GM21526 (cell line): ENCODE data around the gene TMEM115.
A peak's percentile ranks its signal among the peaks of the same experiment; 100 is the strongest.

Source experiments
- ATAC-seq: cut with Tn5 transposase; IDR thresholded peaks from one replicate; pipeline ENCODE4 v1.9.1; 2021; ENCODE audit warnings: moderate library complexity; ENCODE audit not compliant: unreplicated experiment, low FRiP score

TMEM115 gene

GRCh38 chr3:50358911-50359759, at the start of gene TMEM115:
Gene TMEM115 (minus strand): TSS chr3:50359521. CDS start chr3:50359063, 458 bp downstream.
- ATAC-seq, result peak; percentile 92

GRCh38 chr3:50408443-50408944, 49.2 kb upstream of the TMEM115 start:
- no peak for ATAC-seq

GRCh38 chr3:50406487-50406886, 47.2 kb upstream of the TMEM115 start:
- no peak for ATAC-seq

GRCh38 chr3:50405249-50405648, 45.9 kb upstream of the TMEM115 start:
- ATAC-seq, result no peak

- ATAC-seq, result no peak
Measured at GRCh38 chr3:50401978-50402595, 42.8 kb upstream of the TMEM115 start.

GRCh38 chr3:50396502-50396901, 37.2 kb upstream of the TMEM115 start:
- ATAC-seq, result no peak

GRCh38 chr3:50395070-50395860, 35.9 kb upstream of the TMEM115 start:
- ATAC-seq, result no peak

GRCh38 chr3:50393061-50393460, 33.7 kb upstream of the TMEM115 start:
- no peak for ATAC-seq

GRCh38 chr3:50392101-50392715, 32.9 kb upstream of the TMEM115 start:
- no peak for ATAC-seq

- no peak for ATAC-seq
Measured at GRCh38 chr3:50390508-50391224, 31.3 kb upstream of the TMEM115 start.

- ATAC-seq, result no peak
Measured at GRCh38 chr3:50389414-50389767, 30.1 kb upstream of the TMEM115 start.

GRCh38 chr3:50388720-50389413, 29.5 kb upstream of the TMEM115 start:
- ATAC-seq, result no peak

GRCh38 chr3:50388016-50388719, 28.8 kb upstream of the TMEM115 start:
- no peak for ATAC-seq

GRCh38 chr3:50385754-50386153, 26.4 kb upstream of the TMEM115 start:
- ATAC-seq, result no peak

- no peak for ATAC-seq
Measured at GRCh38 chr3:50383750-50384149, 24.4 kb upstream of the TMEM115 start.

- no peak for ATAC-seq
Measured at GRCh38 chr3:50382722-50383121, 23.4 kb upstream of the TMEM115 start.

GRCh38 chr3:50381383-50381782, 22.1 kb upstream of the TMEM115 start:
- no peak for ATAC-seq

- ATAC-seq, result no peak
Measured at GRCh38 chr3:50380405-50381085, 21.2 kb upstream of the TMEM115 start.
